K562 (cell line): Measurements from ENCODE around the gene GART. TPM values are rescaled to one million over a fixed set of nuclear protein-coding genes. Genes with fewer than 3 reads are reported as not detected.

Experiments used
- ATF3 ChIP-seq, 2 experiments: fragments of 450-650 bp in 1 of 2; sonication (generic) in 1 of 2; formaldehyde crosslinking in 1 of 2; IDR thresholded peaks in 1 of 2; conservative IDR thresholded peaks in 1 of 2; 2 replicates each; pipeline versions ENCODE4 v1.6.1 to v1.8.1; 2016 to 2023; ENCODE audit warnings: mild to moderate bottlenecking in 2 of 2, moderate library complexity in 2 of 2, inconsistent platforms in 1 of 2, missing genetic modification reagents in 1 of 2
- GMEB1 ChIP-seq: fragments of 250-450 bp; sonication (Bioruptor Pico); IDR thresholded peaks from 2 replicates; pipeline ENCODE4 v1.4.0; 2020; ENCODE audit warnings: mild to moderate bottlenecking
- HDAC3 ChIP-seq: fragments of 450-650 bp; IDR thresholded peaks from 2 replicates; pipeline ENCODE4 v1.6.1; 2018; ENCODE audit warnings: borderline replicate concordance, mild to moderate bottlenecking, moderate library complexity; ENCODE audit not compliant: partially characterized antibody
- HES1 ChIP-seq: fragments of 450-650 bp; IDR thresholded peaks from 2 replicates; pipeline ENCODE4 v1.6.1; 2016; ENCODE audit warnings: low read depth, mild to moderate bottlenecking, moderate library complexity
- HOXB6 ChIP-seq: fragments of 250-450 bp; sonication (Bioruptor Pico); IDR thresholded peaks from 2 replicates; pipeline ENCODE4 v1.5.1; 2022; ENCODE audit warnings: mild to moderate bottlenecking, borderline replicate concordance
- MAX ChIP-seq: sonication (generic); formaldehyde crosslinking; IDR thresholded peaks from 2 replicates; pipeline ENCODE4 v1.9.0; 2022; ENCODE audit warnings: mild to moderate bottlenecking, missing genetic modification reagents
- MYBL2 ChIP-seq, 2 experiments: fragments of 450-650 bp in 1 of 2; sonication (generic) in 1 of 2; formaldehyde crosslinking in 1 of 2; IDR thresholded peaks; 2 replicates each; pipeline versions ENCODE4 v1.6.1 to v1.8.1; 2017 to 2022; ENCODE audit warnings: borderline replicate concordance in 1 of 2, inconsistent platforms in 1 of 2, low read depth in 1 of 2, mild to moderate bottlenecking in 1 of 2, missing genetic modification reagents in 1 of 2, moderate library complexity in 1 of 2
- NFIX ChIP-seq: fragments of 250-450 bp; sonication (Bioruptor Pico); IDR thresholded peaks from 2 replicates; pipeline ENCODE4 v1.4.0; 2020; ENCODE audit warnings: low read depth, mild to moderate bottlenecking, moderate library complexity
- NR1H2 ChIP-seq: sonication (generic); formaldehyde crosslinking; IDR thresholded peaks from 2 replicates; pipeline ENCODE4 v1.4.0; 2020; ENCODE audit warnings: mild to moderate bottlenecking, missing genetic modification reagents
- OTX1 ChIP-seq: fragments of 450-650 bp; formaldehyde crosslinking; IDR thresholded peaks from 2 replicates; pipeline ENCODE4 v1.4.0; 2022; ENCODE audit warnings: mild to moderate bottlenecking
- SLC30A9 ChIP-seq: fragments of 250-450 bp; sonication (Bioruptor Pico); IDR thresholded peaks from 2 replicates; pipeline ENCODE4 v1.8.0; 2022; ENCODE audit warnings: mild to moderate bottlenecking, moderate library complexity
- USF2 ChIP-seq: sonication (generic); formaldehyde crosslinking; IDR thresholded peaks from 2 replicates; pipeline ENCODE4 v1.5.0; 2020; ENCODE audit warnings: missing genetic modification reagents
- ZHX1 ChIP-seq: fragments of 150-350 bp; conservative IDR thresholded peaks from 2 replicates; pipeline ENCODE4 v1.6.1; 2014; ENCODE audit warnings: low read length
- ZNF197 ChIP-seq: fragments of 200-800 bp; sonication (Bioruptor generic); IDR thresholded peaks from 2 replicates; pipeline ENCODE4 v1.6.1; 2016; ENCODE audit warnings: low read depth, missing genetic modification characterization, missing compliant biosample characterization
- ZNF586 ChIP-seq: fragments of 450-650 bp; formaldehyde crosslinking; conservative IDR thresholded peaks from 2 replicates; pipeline ENCODE4 v1.4.0; 2020; ENCODE audit warnings: mild to moderate bottlenecking, moderate library complexity
- polyA plus RNA-seq, 8 experiments: library from polyadenylated mRNA; depleted of rRNA in 4 of 8; stranded (reverse) in 5 of 8; unstranded in 3 of 8; fragments of >200 nt; fragmentation: Nextera tagmentation in 2 of 8; fragmentation: Illumina TruSeq in 1 of 8; extraction: Ambion mirVana in 2 of 8; extraction: Trizol in 1 of 8; gene quantifications; 2 replicates each; pipeline versions ENCODE4 v1.2.1 to v1.2.3, GENCODE V29; 2011 to 2014; ENCODE audit warnings: inconsistent platforms in 1 of 8, missing spikeins in 1 of 8
- total RNA-seq, 7 experiments: library from RNA; depleted of rRNA in 6 of 7; stranded (reverse); fragments of >200 nt in 6 of 7; fragmentation: Illumina TruSeq in 2 of 7; extraction: Trizol in 2 of 7; gene quantifications; 2 replicates each; pipeline versions ENCODE4 v1.2.1 to v1.2.3, GENCODE V29; 2011 to 2021; ENCODE audit warnings: low replicate concordance in 1 of 7

Gene GART
- total and polyA plus RNA-seq, 9 of the 15 experiments (the other 6 are each of a cell fraction or from before 2014, with no cell fraction given), result 141 to 429 (median 349) TPM

GRCh38 chr21:33542640-33543504, 955 bp upstream of the GART start, which contains the start of gene SON (continued):
- peak; percentile 86 for TF ChIP-seq ZHX1
- TF ChIP-seq ZNF586 (CRISPR knock-in tag), result 0 out of 2 replicates have a peak, but pooled peaks have one; percentile 5
- TF ChIP-seq MYBL2 (IDR thresholded peaks at IDR 0.05; ENCODE audit: low read depth), result 0 out of 2 replicates have a peak, but pooled peaks have one; percentile 15
- TF ChIP-seq MYBL2 (CRISPR knock-in tag; IDR thresholded peaks at IDR 0.05; ENCODE audit: borderline replicate concordance), result no peak
- TF ChIP-seq SLC30A9 (CRISPR knock-in tag), result no peak
- peak; percentile 11; the same call in 1 of the 2 replicates for TF ChIP-seq USF2
- TF ChIP-seq NFIX (CRISPR knock-in tag), result no peak
- TF ChIP-seq HES1, result 0 out of 2 replicates have a peak, but pooled peaks have one; percentile 18
- peak; percentile 42; the same call in 1 of the 2 replicates for TF ChIP-seq ATF3 (IDR thresholded peaks at IDR 0.05)
- peak; percentile 90; the same call in 1 of the 2 replicates for TF ChIP-seq ATF3 (CRISPR knock-in tag; conservative IDR thresholded peaks at IDR 0.05)
- TF ChIP-seq MAX (CRISPR knock-in tag), result peak; percentile 44
- TF ChIP-seq ZNF197 (CRISPR knock-in tag), result peak; percentile 67
- peak; percentile 61; the same call in 1 of the 2 replicates for TF ChIP-seq NR1H2 (CRISPR knock-in tag)
- TF ChIP-seq GMEB1, result peak; percentile 86
- peak; percentile 80; the same call in 1 of the 2 replicates for TF ChIP-seq HOXB6 (CRISPR knock-in tag)
- 0 out of 2 replicates have a peak, but pooled peaks have one; percentile 75 for TF ChIP-seq OTX1 (CRISPR knock-in tag)
- no peak for TF ChIP-seq HDAC3
